GM23338 (cell line): ENCODE measurements around the gene DCP1B. TPM values are rescaled to one million over a fixed set of nuclear protein-coding genes. Genes with fewer than 3 reads are reported as not detected.

Experiments used
- ATAC-seq: fragments of 200-7000 bp; cut with Tn5 transposase; 3 replicates; pipeline ENCODE4 v1.9.1; 2020
- DNase-seq: peaks from one replicate; pipeline ENCODE4 v3.0.0-alpha.2; 2015; ENCODE audit warnings: low spot score
- H2AFZ ChIP-seq: fragments of 200-600 bp; sonication (generic); 2 replicates; pipeline ENCODE4 v1.8.0; 2016; ENCODE audit warnings: antibody characterized with exemption, mild to moderate bottlenecking, moderate library complexity
- H3F3A ChIP-seq: fragments of 200-600 bp; sonication (generic); replicated peaks from 2 replicates; pipeline ENCODE4 v1.8.0; 2017; ENCODE audit warnings: antibody characterized with exemption, mixed run types, low read depth
- H3K27ac ChIP-seq: fragments of 200-600 bp; sonication (generic); 2 replicates; pipeline ENCODE4 v1.6.1; 2016; ENCODE audit warnings: low read depth
- H3K27me3 ChIP-seq: fragments of 200-600 bp; sonication (generic); 2 replicates; pipeline ENCODE4 v1.8.0; 2016; ENCODE audit warnings: mild to moderate bottlenecking, mixed run types, moderate library complexity; ENCODE audit not compliant: insufficient read depth
- H3K36me3 ChIP-seq: fragments of 200-600 bp; sonication (generic); 2 replicates; pipeline ENCODE4 v1.8.0; 2016; ENCODE audit warnings: mild to moderate bottlenecking; ENCODE audit not compliant: insufficient read depth
- H3K4me1 ChIP-seq: fragments of 200-600 bp; sonication (generic); 2 replicates; pipeline ENCODE4 v1.8.0; 2016; ENCODE audit warnings: mild to moderate bottlenecking, moderate library complexity; ENCODE audit not compliant: insufficient read depth
- H3K4me2 ChIP-seq: fragments of 200-600 bp; sonication (generic); 2 replicates; pipeline ENCODE4 v1.7.1; 2017; ENCODE audit warnings: mixed run types
- H3K4me3 ChIP-seq: fragments of 200-600 bp; sonication (generic); 2 replicates; pipeline ENCODE4 v1.6.1; 2016; ENCODE audit warnings: mixed run types
- H3K79me2 ChIP-seq: fragments of 200-600 bp; sonication (generic); replicated peaks from 2 replicates; pipeline ENCODE4 v1.8.0; 2017; ENCODE audit warnings: mild to moderate bottlenecking; ENCODE audit not compliant: insufficient read depth
- H3K9me2 ChIP-seq: fragments of 200-600 bp; sonication (generic); 2 replicates; pipeline ENCODE4 v1.8.0; 2017; ENCODE audit not compliant: insufficient read depth
- H4K20me1 ChIP-seq: fragments of 200-600 bp; sonication (generic); replicated peaks from 2 replicates; pipeline ENCODE4 v1.8.0; 2017; ENCODE audit warnings: mild to moderate bottlenecking; ENCODE audit not compliant: insufficient read depth
- H3K27ac Mint-ChIP-seq: 2 replicates; pipeline ENCODE4 v1.8.0; 2020; ENCODE audit warnings: inconsistent platforms, mild to moderate bottlenecking, moderate library complexity, mixed read lengths
- H3K27me3 Mint-ChIP-seq: 3 replicates; pipeline ENCODE4 v1.8.0; 2022; ENCODE audit warnings: low read depth, mild to moderate bottlenecking, moderate library complexity, mixed read lengths, inconsistent platforms; ENCODE audit not compliant: insufficient read depth, poor library complexity
- H3K36me3 Mint-ChIP-seq: 3 replicates; pipeline ENCODE4 v1.8.0; 2021; ENCODE audit warnings: low read depth, mild to moderate bottlenecking, inconsistent platforms, moderate library complexity, mixed read lengths
- H3K4me1 Mint-ChIP-seq: 3 replicates; pipeline ENCODE4 v1.8.0; 2020; ENCODE audit warnings: mild to moderate bottlenecking, inconsistent platforms, mixed read lengths
- H3K4me3 Mint-ChIP-seq: 3 replicates; pipeline ENCODE4 v1.8.0; 2021; ENCODE audit warnings: moderate library complexity, mild to moderate bottlenecking, inconsistent platforms, mixed read lengths
- H3K9me3 Mint-ChIP-seq: 3 replicates; pipeline ENCODE4 v1.8.0; 2020; ENCODE audit warnings: moderate library complexity, mild to moderate bottlenecking, inconsistent platforms, mixed read lengths
- CREB1 ChIP-seq: fragments of 250-450 bp; sonication (Bioruptor Pico); IDR thresholded peaks from 2 replicates; pipeline ENCODE4 v1.5.0; 2020; ENCODE audit warnings: low read depth, mild to moderate bottlenecking, moderate library complexity
- CTCF ChIP-seq, 2 experiments: fragments of 200-600 bp in 1 of 2; sonication (generic) in 1 of 2; conservative IDR thresholded peaks; 2 replicates each; pipeline versions ENCODE4 v1.5.1 to v1.6.1; 2016 to 2017; ENCODE audit warnings: antibody characterized with exemption in 2 of 2, low read depth in 2 of 2, mild to moderate bottlenecking in 2 of 2, moderate library complexity in 1 of 2
- ETS1 ChIP-seq: IDR thresholded peaks from 2 replicates; pipeline ENCODE4 v1.6.1; 2016; ENCODE audit warnings: antibody characterized with exemption
- EZH2 ChIP-seq: fragments of 200-600 bp; sonication (generic); IDR thresholded peaks from one replicate; pipeline ENCODE4 v1.8.0; 2017; ENCODE audit warnings: antibody characterized with exemption, mild to moderate bottlenecking, low read depth; ENCODE audit not compliant: unreplicated experiment
- EZH2phosphoT487 ChIP-seq: fragments of 200-600 bp; sonication (generic); IDR thresholded peaks from one replicate; pipeline ENCODE4 v1.8.1; 2018; ENCODE audit warnings: antibody characterized with exemption; ENCODE audit not compliant: unreplicated experiment
- JUNB ChIP-seq: IDR thresholded peaks from one replicate; pipeline ENCODE4 v1.6.1; 2016; ENCODE audit warnings: antibody characterized with exemption; ENCODE audit not compliant: unreplicated experiment
- NANOG ChIP-seq: IDR thresholded peaks from 2 replicates; pipeline ENCODE4 v1.6.1; 2016; ENCODE audit warnings: antibody characterized with exemption, borderline replicate concordance
- POLR2AphosphoS5 ChIP-seq: IDR thresholded peaks from 2 replicates; pipeline ENCODE4 v1.6.1; 2016; ENCODE audit warnings: antibody characterized with exemption, low read depth
- REST ChIP-seq: IDR thresholded peaks from one replicate; pipeline ENCODE4 v1.6.1; 2018; ENCODE audit warnings: antibody characterized with exemption; ENCODE audit not compliant: unreplicated experiment
- STAT1 ChIP-seq: IDR thresholded peaks from one replicate; pipeline ENCODE4 v1.6.1; 2016; ENCODE audit warnings: antibody characterized with exemption; ENCODE audit not compliant: unreplicated experiment
- ZNF114 ChIP-seq: fragments of 250-450 bp; sonication (Bioruptor Pico); IDR thresholded peaks from 2 replicates; pipeline ENCODE4 v1.5.0; 2020; ENCODE audit warnings: mild to moderate bottlenecking, moderate library complexity
- ZNF331 ChIP-seq: fragments of 250-450 bp; sonication (Bioruptor Pico); IDR thresholded peaks from 2 replicates; pipeline ENCODE4 v1.5.0; 2020; ENCODE audit warnings: low read depth, mild to moderate bottlenecking, moderate library complexity
- ZNF462 ChIP-seq: fragments of 250-450 bp; sonication (Bioruptor Pico); IDR thresholded peaks from 2 replicates; pipeline ENCODE4 v1.5.0; 2020; ENCODE audit warnings: mild to moderate bottlenecking, moderate library complexity
- polyA plus RNA-seq: library from polyadenylated mRNA; unstranded; fragments of >200 nt; fragmentation: Nextera tagmentation; extraction: Ambion mirVana; gene quantifications from 2 replicates; pipeline ENCODE4 v1.2.1, GENCODE V29; 2016
- total RNA-seq: library from RNA; depleted of rRNA; stranded (reverse); fragments of >200 nt; shearing (Covaris generic); gene quantifications from 2 replicates; pipeline ENCODE4 v1.2.3, GENCODE V29; 2014

The DCP1B gene
- total and polyA plus RNA-seq, 2 experiments from 2014 or later = 24.4 to 29.8 TPM

- peaks cover 17% of the 10 kb centered on the region for H3K27me3 Mint-ChIP-seq
These were observed 42.7 kb upstream of the DCP1B start for GRCh38 chr12:2046957-2047356.

More at GRCh38 chr12:2046957-2047356, 42.7 kb upstream of the DCP1B start:
- Histone ChIP-seq H3K9me2 (0 out of 2 replicates have a peak, but pooled peaks cover 6% of the 10 kb centered on the region), H3K4me1 (peaks cover 29% of the 10 kb centered on the region), H3F3A (peaks cover 3% of the 10 kb centered on the region; the same call in 1 of the 2 replicates), H3K4me3 (no peak overlapping the region), H3K79me2 (no peaks in the 10 kb centered on the region), H2AFZ (no peak overlapping the region), H4K20me1 (no peaks in the 10 kb centered on the region), H3K27me3 (peaks cover 19% of the 10 kb centered on the region), H3K36me3 (no peaks in the 10 kb centered on the region), H3K27ac (no peak overlapping the region), H3K4me2 (no peak overlapping the region)
- TF ChIP-seq POLR2AphosphoS5 (no peak), NANOG (no peak), CTCF (conservative IDR thresholded peaks at IDR 0.05; ENCODE audit: low read depth in 2 of 2) (no peak), ZNF462 (CRISPR knock-in tag) (no peak), JUNB (no peak), ETS1 (no peak), ZNF331 (no peak), EZH2phosphoT487 (no peak), ZNF114 (no peak), EZH2 (no peak), REST (no peak), CREB1 (no peak), STAT1 (no peak)
- Mint-ChIP-seq H3K27ac (no peak overlapping the region), H3K4me1 (peaks cover 36% of the 10 kb centered on the region), H3K9me3 (peaks cover 2% of the 10 kb centered on the region; the same call in 2 of the 3 replicates), H3K4me3 (no peak overlapping the region), H3K36me3 (no peaks in the 10 kb centered on the region; the same call in 2 of the 3 replicates)
- DNase-seq (no peak), ATAC-seq (no peak)
